ENCODE data around the gene TSPAN31. TPM values are rescaled to one million over a fixed set of nuclear protein-coding genes. Genes with fewer than 3 reads are reported as not detected.

The TSPAN31 gene
- total and polyA plus RNA-seq, 2 of the 8 experiments (the other 6 are each of a cell fraction or from before 2014, with no cell fraction given): 15.8 to 31.4 TPM

- TF ChIP-seq CHD7 (IDR thresholded peaks at IDR 0.05; ENCODE audit: insufficient replicate concordance, low read length): no peak
- no peak for TF ChIP-seq CEBPB (IDR thresholded peaks at IDR 0.05; ENCODE audit: low read depth, low read length)
- TF ChIP-seq JUN (IDR thresholded peaks at IDR 0.05; ENCODE audit: low read depth, low read length): no peak
- TF ChIP-seq POLR2AphosphoS5 (IDR thresholded peaks at IDR 0.05; ENCODE audit: low read depth, low read length): no peak
- no peak for TF ChIP-seq CTBP2 (IDR thresholded peaks at IDR 0.05; ENCODE audit: borderline replicate concordance, insufficient read depth, insufficient read length, low read length)
- no peak for TF ChIP-seq POLR2A (IDR thresholded peaks at IDR 0.05; ENCODE audit: control extremely low read depth in 1 of 2, low read depth in 2 of 2, low read length in 2 of 2)
- TF ChIP-seq FOSL1 (IDR thresholded peaks at IDR 0.05; ENCODE audit: insufficient read depth, low read depth, low read length): no peak
- TF ChIP-seq SIN3A (conservative IDR thresholded peaks at IDR 0.05 in 1 of 2, IDR thresholded peaks at IDR 0.05 in 1 of 2; ENCODE audit: low read depth in 1 of 2, low read length in 2 of 2): no peak
- no peak for TF ChIP-seq CBX8 (IDR thresholded peaks at IDR 0.05; ENCODE audit: borderline replicate concordance, low read depth, low read length)
- no peak for TF ChIP-seq TCF12 (IDR thresholded peaks at IDR 0.05; ENCODE audit: low read depth, low read length)
- TF ChIP-seq SAP30 (IDR thresholded peaks at IDR 0.05; ENCODE audit: insufficient read depth, insufficient replicate concordance, low read length): no peak
- TF ChIP-seq NRF1 (IDR thresholded peaks at IDR 0.05; ENCODE audit: low read depth, low read length): no peak
These were observed 49.1 kb downstream of the TSPAN31 start (continued) for GRCh38 chr12:57793920-57794319.

Data from H1 (cell line).